OCI-LY7 (cell line): ENCODE results near the gene HENMT1.

ENCODE experiments used
- CTCF ChIP-seq: fragments of 200-600 bp; sonication (generic); conservative IDR thresholded peaks from 2 replicates; pipeline ENCODE4 v1.5.1; 2014; ENCODE audit warnings: mild to moderate bottlenecking, antibody characterized with exemption, low read length, moderate library complexity, mixed read lengths
- EZH2phosphoT487 ChIP-seq: fragments of 200-600 bp; sonication (generic); IDR thresholded peaks from 2 replicates; pipeline ENCODE4 v1.6.1; 2018; ENCODE audit warnings: low read depth, borderline replicate concordance, mild to moderate bottlenecking, mixed run types, antibody characterized with exemption, low read length, moderate library complexity, mixed read lengths

GRCh38 chr1:108610073-108610472 is 50.8 kb downstream of the HENMT1 start:
- TF ChIP-seq CTCF (no peak), EZH2phosphoT487 (no peak)
